NCI-H1417 (cell line): ENCODE data around the gene RNF138.
A peak's percentile ranks its signal among the peaks of the same experiment; 100 is the strongest.
"Not testable (repeated sequence)": the region's sequence is repeated elsewhere in the genome, so short reads cannot be mapped to it uniquely, and the experiment has no call there.

Source experiments
- DNase-seq, 3 experiments: peaks; one replicate each; lab custom pipeline; 2025; lab: John Stamatoyannopoulos, UW

The RNF138 gene

GRCh38 chr18:32173654-32174053 lies 82.0 kb downstream of the RNF138 start:
- DNase-seq, result no peak

- no peak for DNase-seq
Observed at GRCh38 chr18:32174719-32175118, 83.0 kb downstream of the RNF138 start.

- DNase-seq, result peak in 1 of 3 experiments; percentile 18
Observed at GRCh38 chr18:32175265-32175664, 83.6 kb downstream of the RNF138 start.

GRCh38 chr18:32176745-32177144 lies 85.1 kb downstream of the RNF138 start:
- not testable (repeated sequence) for DNase-seq

GRCh38 chr18:32177530-32177929 lies 85.9 kb downstream of the RNF138 start:
- DNase-seq, result peak in 2 of 3 experiments; percentile 40 to 78
